ENCODE data around the gene MOB3B.

The MOB3B gene

DNA sequence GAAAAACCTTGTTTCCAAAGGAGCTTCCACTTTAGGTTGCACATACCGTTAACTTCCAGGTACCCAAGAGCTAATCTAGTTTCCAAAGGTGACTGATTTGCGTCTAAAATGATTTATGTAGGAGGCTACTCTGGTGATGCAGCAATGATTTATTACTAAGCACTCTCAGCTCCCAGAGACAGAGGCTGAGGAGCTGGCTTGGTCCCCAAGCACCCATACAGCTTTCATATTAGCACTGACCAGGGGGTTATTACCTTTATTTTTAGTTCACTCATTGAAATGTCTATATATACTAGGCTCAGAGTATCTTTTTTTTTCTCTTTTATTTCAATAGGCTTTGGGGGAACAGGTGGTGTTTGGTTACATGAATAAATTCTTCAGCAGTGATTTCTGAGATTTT lies 141.5 kb downstream of the MOB3B start:
- DNase-seq (ENCODE audit: low read depth), result no peak

DNA sequence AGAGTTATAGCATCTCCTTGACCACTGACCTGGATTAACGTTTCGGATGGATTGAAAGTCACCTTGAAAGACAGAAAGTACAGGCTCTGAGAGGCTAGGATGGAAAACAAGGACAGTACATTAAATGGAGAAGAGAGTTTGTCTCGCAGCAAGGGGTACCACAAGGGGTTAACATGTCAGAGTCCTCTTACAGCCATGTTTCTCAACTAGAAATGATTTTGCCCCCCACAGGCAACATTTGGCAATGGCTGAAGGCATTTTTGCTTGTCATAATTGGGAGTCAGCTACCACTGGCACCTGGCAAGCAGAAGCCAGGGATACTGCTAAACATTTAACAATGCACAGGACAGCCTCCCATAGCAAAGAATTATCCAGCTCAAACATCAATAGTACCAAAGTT lies 141.9 kb downstream of the MOB3B start:
- no peak for DNase-seq (ENCODE audit: low read depth)

DNA sequence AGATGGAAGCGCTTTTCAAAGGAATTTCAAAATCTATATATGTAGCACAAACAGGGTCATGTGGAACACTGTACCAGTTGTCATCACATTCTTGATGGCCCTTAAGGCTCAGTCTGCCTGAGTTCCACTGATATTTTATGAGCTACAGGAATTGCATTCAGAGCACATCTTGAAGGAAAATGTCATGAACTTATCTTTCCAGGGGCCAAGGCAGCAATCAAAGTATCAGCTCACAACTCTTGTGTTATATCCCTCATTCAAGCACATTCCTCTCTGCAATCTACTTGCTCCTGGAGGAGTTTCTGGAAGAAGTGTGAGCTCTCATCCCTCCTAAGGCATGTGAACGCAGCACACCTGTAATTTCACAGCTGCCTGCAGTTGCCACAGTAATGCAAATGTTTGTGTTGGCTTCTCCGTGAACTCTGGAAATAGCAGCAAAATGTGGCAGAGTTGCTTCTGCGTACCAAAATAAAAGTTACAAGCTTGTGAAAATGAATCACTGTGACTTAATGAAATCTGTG lies 143.0 kb downstream of the MOB3B start:
- no peak for DNase-seq (ENCODE audit: low read depth)

DNA sequence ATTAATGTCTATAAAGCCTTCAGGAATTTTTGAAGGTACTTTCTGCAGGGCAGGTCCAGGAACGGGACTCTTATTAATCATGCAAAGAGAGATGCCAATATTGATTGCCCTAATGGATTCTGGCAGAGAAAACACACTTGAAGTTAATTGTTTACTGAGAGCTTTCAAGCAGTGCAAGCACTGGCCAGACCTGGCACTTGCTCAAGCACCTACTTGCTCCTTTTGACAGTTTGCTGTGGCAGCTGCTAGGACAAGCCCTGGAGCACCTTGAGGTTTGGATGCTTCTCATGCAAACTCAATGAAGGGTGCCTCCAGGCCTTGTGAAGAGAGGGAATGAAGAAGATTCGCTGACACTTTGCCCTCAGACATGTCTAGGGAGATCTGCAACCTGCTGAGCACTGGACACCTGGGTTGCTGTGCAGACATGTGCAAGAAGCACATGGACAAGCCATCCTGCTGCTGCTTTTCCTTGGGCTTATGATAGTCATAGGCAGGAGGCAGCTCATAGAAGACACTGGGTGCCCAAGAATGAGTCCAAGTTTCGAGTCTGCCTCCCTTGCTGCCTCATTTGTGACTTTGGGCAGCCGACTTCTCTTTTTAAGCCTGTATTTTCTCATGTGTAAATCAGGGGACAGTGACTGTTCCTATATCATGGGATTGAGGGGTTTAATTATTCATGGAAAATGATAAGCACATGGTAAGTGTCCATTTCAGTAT lies 143.8 kb downstream of the MOB3B start:
- DNase-seq (ENCODE audit: low read depth), result no peak

DNA sequence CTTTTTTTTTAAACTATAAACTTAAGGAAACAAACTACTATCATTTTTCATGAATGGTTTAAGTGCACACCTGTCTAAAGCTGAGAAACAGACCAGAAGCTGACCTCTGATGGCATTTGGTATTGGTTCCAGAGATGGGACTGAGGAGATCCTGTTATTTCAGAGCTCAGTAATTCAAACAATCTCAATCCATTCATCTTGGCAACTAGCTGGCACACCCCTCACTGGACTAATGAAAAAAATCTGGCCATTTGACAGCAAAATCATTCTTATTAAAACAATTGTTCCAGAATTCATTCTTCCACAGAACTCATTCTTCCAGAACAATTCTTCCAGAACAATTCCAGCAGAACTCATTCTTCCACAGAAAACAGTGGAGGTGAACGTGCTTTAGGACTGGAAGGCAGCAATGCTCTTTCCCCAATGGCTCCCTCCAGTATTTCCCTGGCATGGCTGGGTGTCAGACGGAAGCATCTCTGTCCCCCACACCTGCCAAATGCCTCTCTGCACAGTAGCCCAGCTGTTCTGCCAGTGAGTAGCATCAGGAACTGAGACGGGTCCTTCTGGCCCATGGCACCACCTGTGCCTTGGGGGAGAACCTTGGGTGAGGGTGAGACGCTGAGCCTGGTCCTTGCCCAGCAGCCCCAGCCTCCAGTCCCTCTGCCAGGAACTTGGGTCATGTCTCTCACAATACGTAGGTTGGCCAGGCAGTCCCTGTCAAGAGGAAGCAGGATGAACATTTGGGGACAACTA lies 145.2 kb downstream of the MOB3B start:
- no peak for DNase-seq (ENCODE audit: low read depth)

DNA sequence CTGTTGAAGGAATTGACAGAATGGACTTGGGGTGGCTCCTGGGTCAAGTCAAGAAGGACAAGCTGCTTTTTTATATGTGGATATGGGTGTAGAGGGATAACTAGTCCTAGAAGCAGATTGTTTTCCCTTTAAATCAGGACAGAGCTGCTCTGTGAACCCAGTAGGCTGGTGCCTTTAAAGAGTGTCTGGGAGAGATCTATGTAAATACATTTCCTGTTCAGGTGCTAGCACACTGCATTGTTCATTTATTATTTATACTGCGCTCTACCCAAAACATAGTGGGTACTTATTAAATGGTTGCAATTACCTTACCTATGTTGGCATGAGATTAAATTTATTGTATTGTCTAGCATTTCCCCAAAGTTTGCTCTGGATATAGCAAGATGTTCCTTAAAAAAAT lies 146.1 kb downstream of the MOB3B start:
- no peak for DNase-seq (ENCODE audit: low read depth)

DNA sequence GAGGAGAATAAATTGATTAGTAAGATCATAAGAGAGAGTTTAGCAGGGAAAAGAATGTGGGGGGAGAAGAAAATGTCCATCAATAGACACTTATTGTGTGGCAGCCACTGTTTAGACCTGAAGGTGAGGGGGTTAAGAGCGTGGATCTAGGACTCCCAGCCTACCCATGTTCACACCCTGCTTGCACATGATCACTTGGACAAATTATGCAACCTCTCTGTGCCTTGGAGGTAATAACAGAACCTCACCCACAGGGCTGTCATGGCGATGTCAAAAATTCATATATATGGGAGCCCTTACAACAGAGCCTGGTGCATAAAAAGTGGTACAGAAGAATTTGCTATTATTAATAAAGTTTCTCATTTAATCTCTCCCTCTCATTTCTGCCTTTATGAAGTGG lies 146.6 kb downstream of the MOB3B start:
- DNase-seq (ENCODE audit: low read depth), result no peak

DNA sequence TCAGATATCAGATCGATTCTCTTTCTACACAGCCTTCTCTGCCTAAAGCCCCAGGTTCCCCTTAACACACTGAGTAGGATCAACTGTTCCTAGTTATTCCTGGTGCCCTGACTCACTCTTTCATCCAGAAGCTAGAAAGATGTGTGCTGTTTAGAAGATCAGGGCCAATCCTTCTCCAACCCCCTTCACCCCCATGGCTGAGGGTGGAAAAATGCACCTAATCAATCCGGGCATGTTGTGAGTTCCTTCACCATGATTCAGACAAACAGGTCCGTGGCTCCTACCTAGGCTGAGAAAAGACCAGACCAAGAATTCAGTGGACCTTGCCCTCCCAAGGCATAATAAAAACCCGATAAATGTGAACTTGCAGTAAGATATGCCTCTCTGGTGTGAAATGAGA lies 147.3 kb downstream of the MOB3B start:
- no peak for DNase-seq (ENCODE audit: low read depth)

DNA sequence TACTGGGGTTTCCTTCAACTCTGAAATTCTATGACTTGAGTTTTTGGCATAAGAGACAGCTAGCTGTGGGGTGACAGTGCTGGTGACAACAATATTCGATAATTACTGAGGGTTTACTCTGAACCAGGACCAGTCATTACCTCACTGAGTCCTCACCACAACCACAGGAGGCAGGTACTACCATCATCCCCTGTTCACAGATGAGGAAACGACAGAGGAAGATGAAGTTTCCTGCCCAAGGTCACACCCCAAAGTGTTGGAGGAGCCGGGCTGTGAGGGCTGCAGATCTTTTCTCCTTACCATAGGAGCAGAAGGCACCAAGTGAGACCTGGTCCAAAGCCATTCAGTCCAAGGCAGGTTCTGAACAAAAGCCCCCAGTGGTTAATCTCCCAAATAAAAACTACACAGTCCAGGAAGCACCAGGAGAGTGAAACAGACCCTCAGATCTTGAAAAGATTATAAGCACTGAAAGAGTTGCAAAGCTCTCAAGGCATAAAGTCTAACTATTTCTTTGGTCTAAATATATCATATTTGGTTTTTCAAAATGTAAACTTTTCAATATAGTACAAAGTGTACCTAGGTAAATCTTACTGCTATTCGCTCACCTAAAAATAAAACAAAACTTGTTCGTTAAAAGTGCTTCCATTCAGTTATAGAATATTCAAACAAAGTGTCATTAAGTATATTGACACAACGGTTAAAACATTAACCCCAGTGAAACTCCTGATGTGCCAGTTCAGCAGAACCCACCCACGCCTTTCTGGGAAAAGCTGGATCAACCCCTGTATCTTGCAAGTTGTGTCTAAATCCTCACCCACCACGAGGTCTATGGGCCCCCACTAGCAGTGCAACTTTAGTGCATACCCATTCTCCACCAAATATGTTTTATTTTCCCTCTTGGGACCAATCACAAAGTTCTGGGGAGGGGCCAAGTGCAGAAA lies 150.0 kb downstream of the MOB3B start:
- no peak for DNase-seq (ENCODE audit: low read depth)

DNA sequence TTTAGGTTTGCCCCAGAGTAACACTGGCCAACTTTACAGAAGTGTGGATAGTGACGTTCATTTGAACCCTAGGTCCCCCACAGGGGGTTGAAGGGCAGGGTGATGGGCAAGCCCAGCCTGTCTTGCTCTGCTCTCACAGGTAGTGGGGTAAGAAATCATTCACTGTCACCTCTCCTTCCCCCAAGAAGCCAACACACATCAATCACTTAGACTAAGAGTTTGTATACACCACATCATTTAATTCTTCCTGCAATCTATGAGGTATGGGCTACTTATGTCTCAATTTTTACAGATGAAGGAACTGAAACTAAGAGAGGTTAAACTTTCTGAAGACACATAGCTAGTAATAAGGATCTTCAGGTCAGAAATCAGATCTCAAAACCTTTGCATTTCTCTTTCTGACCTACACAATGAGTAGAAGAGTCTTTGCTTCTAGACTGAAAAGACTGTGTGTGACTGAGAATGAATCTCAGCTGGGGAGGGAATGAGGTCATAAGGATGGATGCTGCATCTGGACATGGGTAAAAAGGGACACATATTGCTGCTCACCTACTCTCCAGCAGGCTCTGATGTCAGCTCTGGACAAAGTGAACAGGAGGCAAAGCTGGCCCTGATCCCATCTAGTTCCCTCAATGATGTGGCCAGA lies 151.7 kb downstream of the MOB3B start:
- no peak for DNase-seq (ENCODE audit: low read depth)

DNA sequence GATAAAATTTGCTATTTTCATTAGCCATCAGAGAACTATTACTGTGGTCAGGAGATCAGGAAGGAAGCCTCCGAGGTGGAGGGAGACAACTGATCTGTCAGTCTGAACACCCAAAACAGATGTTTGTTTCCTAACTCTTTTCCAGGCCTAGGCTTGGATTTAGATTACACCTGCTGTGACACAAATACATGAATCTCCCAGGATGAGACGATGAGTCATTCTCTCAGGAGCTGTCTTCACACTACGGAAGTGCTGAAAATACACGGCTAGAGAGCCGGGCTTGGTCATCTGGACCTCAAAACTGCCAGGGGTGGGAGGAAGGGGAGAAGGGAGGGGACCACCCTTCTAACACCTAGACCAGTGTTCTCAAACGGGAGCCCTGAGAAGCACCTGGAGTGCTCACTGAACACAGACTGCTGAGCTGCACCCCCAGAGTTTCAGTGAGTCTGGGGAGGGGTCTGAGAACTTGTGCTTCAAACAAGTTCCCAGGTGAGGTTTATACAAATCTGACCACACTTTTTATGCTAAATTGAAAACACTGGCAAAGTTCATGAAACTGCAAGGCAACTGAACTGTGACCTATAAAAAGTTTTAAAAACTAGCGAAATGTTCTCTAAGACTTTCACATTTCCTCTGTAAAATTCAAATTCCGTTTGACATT lies 152.3 kb downstream of the MOB3B start:
- DNase-seq (ENCODE audit: low read depth), result no peak

DNA sequence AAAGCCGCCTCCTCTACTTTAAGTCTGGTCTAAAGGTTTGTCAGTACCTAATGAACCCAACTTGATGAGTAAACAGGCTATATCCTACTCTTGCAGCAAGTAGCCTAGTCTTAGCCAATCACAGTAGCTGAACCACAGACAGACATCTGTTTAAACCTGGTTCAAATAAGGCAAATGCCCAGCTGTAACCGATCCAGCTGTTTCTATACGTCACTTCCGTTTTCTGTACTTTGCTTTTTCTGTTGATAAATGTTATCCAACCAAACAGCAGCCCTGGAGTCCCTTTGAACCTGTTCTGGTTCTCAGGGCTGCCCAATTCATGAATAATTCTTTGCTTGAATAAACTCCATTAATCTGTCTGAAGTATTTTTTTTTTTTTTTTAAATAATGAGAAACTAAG lies 155.8 kb downstream of the MOB3B start:
- DNase-seq (ENCODE audit: low read depth), result no peak

DNA sequence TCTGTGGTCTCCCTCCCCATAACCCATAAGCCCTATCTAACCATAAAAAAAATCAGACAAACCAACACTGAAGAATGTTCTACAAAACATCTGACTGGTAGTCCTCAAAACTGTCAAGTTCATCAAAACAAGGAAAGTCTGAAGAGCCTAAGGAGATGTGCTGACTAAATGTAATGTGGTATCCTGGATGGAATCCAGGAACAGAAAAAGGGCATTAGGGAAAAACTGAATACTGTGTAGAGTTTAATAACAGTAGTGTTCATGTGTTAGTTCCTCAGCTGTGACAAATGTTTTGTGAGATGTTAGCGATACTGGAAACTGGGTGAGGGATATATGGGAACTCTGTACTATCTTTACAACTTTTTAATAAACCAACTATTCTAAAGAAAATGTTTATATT lies 157.0 kb downstream of the MOB3B start:
- DNase-seq (ENCODE audit: low read depth), result no peak

DNA sequence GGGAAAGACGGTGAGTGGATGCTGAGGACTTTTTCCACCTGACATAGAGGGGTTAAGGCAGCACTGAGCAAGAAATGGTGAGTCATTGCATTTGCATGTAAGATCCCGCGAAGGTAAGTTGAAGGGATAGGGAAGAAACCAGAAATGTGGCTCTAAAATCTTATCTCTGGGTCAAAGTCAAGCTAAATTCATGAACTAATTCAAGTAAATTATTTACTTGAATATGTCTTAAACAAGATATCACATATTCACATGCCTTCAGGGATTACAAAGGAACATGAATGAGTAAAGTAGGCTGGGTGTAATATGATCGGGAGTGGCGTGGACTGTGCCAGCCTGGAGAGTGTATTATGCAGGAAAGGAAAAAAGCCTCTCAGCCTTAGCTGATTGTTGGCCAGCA lies 158.2 kb downstream of the MOB3B start:
- DNase-seq (ENCODE audit: low read depth), result no peak

DNA sequence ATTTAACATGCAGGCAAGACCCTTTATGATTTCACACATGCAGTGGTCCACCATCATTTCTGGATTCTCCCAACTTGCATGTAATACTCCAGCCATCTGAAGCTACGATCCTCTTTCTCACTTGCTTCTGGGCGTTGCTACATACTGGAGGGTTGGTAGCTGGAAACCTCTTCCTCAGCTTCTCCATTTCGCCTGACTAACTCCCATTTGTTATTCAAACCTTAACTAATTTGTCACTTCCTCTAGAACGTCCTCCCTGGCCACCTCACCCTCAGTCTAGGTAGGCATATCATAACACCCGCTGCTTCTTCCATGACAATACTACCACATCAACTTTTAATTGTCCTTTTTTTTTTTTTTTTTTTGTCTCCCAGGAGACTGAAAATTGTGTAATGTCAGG lies 160.0 kb downstream of the MOB3B start:
- no peak for DNase-seq (ENCODE audit: low read depth)

DNA sequence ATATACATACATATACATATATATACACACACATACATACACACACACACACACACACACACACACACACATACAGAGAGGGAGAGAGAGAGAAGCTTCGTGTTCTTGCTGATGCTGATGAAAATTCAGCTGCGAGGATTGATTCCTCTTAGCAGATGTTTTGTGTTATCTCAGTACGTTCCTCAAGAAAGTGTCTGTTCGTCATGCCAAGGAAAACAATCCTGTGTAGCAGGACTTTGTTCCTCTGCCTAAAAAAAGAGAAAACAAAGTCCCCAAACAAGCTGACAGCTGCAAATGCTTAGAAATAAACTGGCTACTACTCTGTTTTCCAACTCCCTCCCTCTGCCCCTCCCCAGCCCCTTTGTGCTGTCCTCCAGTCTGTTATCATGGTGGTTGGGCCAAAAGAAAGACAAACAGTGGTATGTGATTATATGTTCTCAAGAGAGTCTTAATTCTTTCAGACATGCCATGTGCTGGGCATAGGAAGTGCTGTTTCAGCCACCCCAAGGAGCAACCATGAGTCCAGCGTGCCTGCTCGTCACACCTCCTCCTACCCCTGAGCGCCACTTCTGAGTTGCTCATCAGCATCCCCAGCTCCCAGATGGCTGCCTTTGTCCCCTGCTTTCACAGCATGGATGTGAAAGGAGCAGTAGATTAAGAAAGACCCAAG lies 161.2 kb downstream of the MOB3B start:
- no peak for DNase-seq (ENCODE audit: low read depth)

DNA sequence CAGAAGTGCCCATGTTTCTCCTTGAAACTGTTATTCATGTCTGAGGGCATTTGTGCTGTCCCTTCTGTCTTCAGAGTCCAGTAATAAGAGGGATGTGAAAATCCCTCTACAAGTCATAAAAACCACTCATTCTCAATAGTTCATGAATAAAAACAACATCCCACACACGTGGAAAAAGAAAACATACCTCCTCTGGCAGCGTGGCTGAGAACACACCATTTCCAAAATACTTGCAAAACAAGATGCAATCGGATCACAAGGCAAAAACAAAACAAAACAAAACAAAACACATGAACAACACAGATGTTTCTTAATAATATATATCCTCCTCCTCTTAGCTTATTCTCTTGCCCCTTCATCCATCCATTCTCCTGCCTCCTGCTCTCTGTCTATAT lies 161.7 kb downstream of the MOB3B start:
- DNase-seq (ENCODE audit: low read depth), result no peak

DNA sequence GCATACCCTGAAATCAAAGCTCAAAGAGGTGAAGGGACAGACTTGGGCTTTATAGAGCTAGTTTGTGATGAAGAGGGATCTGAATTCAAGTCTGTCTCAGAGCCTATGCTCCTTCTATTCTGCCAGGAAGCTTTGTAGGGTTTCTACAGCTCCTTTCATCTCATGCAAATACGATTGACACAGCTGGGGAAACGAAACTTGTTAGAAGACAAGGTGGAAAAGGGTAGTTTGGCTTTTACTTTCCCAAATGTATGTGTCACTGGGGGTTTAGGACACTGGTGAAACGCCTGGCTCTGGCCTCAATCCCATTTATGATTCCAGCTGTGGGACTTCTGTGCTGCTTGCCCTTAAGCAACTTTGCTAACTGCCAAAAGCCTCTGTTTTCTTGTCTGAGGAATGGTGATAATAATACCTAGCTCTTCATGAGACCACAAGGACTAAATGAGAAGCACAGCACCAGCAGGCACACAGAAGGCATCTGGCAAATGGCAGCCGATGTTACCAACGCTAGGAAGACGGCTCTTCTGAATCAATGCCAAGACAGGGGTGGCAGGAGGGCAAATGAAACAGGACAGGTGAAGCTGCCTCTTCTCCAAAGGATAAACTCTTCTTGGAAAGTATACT lies 162.3 kb downstream of the MOB3B start:
- no peak for DNase-seq (ENCODE audit: low read depth)

DNA sequence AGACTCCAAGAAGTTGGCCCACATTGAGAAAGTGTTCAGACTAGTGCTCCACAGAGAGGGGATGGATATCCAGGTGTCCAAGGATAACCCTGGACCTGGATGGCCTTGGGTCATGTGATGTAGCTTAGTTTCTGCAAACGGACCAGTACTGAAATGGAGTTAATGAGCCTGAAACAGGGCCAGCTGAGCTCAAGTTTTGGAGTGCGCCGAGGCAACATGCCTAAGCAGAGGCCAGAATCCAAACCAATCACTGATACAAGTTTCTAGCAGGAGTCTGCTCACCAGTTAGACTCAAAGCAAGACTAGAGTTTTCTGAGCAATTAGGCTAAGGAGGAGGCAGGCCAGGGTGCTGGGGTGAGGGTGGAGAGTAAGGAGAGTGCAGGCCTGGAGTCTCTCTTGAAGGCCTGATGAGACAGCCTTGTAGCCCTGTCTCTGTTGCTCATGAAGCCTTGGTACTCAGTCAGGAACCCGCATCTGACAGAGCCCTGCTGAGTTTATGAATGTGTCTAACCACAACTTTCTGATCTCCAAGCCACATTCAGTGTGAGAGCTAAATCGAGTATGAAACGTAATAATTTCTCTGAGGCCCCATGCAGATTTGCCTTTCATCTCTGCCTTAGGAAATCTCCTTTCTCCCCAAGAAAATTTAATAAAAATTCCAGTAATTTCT lies 163.8 kb downstream of the MOB3B start:
- DNase-seq (ENCODE audit: low read depth), result no peak
